ENCODE measurements around the gene SIGLEC14. TPM values are rescaled to one million over a fixed set of nuclear protein-coding genes. Genes with fewer than 3 reads are reported as not detected.
A peak's percentile ranks its signal among the peaks of the same experiment; 100 is the strongest.
"Not testable (repeated sequence)": the region's sequence is repeated elsewhere in the genome, so short reads cannot be mapped to it uniquely, and the experiment has no call there.

Gene SIGLEC14
- total RNA-seq, 1 donor: 28.4 TPM

GRCh38 chr19:51651216-51651846, 4.7 kb upstream of the SIGLEC14 start:
- H3K4me1 ChIP-seq (ENCODE audit: insufficient read depth, low read length): peaks cover 62% of the 10 kb centered on the region
- no peaks in the 10 kb centered on the region for H3K27me3 ChIP-seq (ENCODE audit: insufficient read depth, low read length)
- no peaks in the 10 kb centered on the region for H3K9me3 ChIP-seq (ENCODE audit: low read depth, low read length)
- H3K4me3 ChIP-seq (ENCODE audit: low read length): no peak overlapping the region

- no peaks in the 10 kb centered on the region for H3K27me3 ChIP-seq (ENCODE audit: insufficient read depth, low read length)
- no peaks in the 10 kb centered on the region for H3K9me3 ChIP-seq (ENCODE audit: low read depth, low read length)
- peaks cover 74% of the 10 kb centered on the region for H3K4me1 ChIP-seq (ENCODE audit: insufficient read depth, low read length)
- H3K4me3 ChIP-seq (ENCODE audit: low read length): no peak overlapping the region
Measured at GRCh38 chr19:51647318-51647717, 693 bp upstream of the SIGLEC14 start.

- no peaks in the 10 kb centered on the region for H3K9me3 ChIP-seq (ENCODE audit: low read depth, low read length)
- H3K4me1 ChIP-seq (ENCODE audit: insufficient read depth, low read length): peaks cover 69% of the 10 kb centered on the region
- H3K27me3 ChIP-seq (ENCODE audit: insufficient read depth, low read length): no peaks in the 10 kb centered on the region
- H3K4me3 ChIP-seq (ENCODE audit: low read length): peak overlapping the region; percentile 54
Measured at GRCh38 chr19:51644636-51645271, 1.9 kb downstream of the SIGLEC14 start.

- H3K4me3 ChIP-seq (ENCODE audit: low read length): no peak overlapping the region
- peaks cover 52% of the 10 kb centered on the region for H3K4me1 ChIP-seq (ENCODE audit: insufficient read depth, low read length)
- no peaks in the 10 kb centered on the region for H3K27me3 ChIP-seq (ENCODE audit: insufficient read depth, low read length)
- H3K9me3 ChIP-seq (ENCODE audit: low read depth, low read length): no peaks in the 10 kb centered on the region
Measured at GRCh38 chr19:51641648-51642047, 5.0 kb downstream of the SIGLEC14 start.

GRCh38 chr19:51640386-51640785, 6.2 kb downstream of the SIGLEC14 start:
- Histone ChIP-seq H3K4me3 (ENCODE audit: low read length) (no peak overlapping the region), H3K27me3 (ENCODE audit: insufficient read depth, low read length) (no peaks in the 10 kb centered on the region), H3K4me1 (ENCODE audit: insufficient read depth, low read length) (peaks cover 59% of the 10 kb centered on the region), H3K9me3 (ENCODE audit: low read depth, low read length) (no peaks in the 10 kb centered on the region)

- Histone ChIP-seq H3K9me3 (ENCODE audit: low read depth, low read length) (no peaks in the 10 kb centered on the region), H3K4me1 (ENCODE audit: insufficient read depth, low read length) (peaks cover 63% of the 10 kb centered on the region), H3K27me3 (ENCODE audit: insufficient read depth, low read length) (no peaks in the 10 kb centered on the region), H3K4me3 (ENCODE audit: low read length) (no peak overlapping the region)
Measured at GRCh38 chr19:51639916-51640315, 6.7 kb downstream of the SIGLEC14 start.

- Histone ChIP-seq H3K4me1 (ENCODE audit: insufficient read depth, low read length) (peaks cover 42% of the 10 kb centered on the region), H3K4me3 (ENCODE audit: low read length) (no peak overlapping the region), H3K27me3 (ENCODE audit: insufficient read depth, low read length) (no peaks in the 10 kb centered on the region), H3K9me3 (ENCODE audit: low read depth, low read length) (no peaks in the 10 kb centered on the region)
Measured at GRCh38 chr19:51637362-51637978, 9.2 kb downstream of the SIGLEC14 start.

- H3K9me3 ChIP-seq (ENCODE audit: low read depth, low read length): no peaks in the 10 kb centered on the region
- no peak overlapping the region for H3K4me3 ChIP-seq (ENCODE audit: low read length)
- H3K4me1 ChIP-seq (ENCODE audit: insufficient read depth, low read length): peaks cover 48% of the 10 kb centered on the region
- H3K27me3 ChIP-seq (ENCODE audit: insufficient read depth, low read length): no peaks in the 10 kb centered on the region
Measured at GRCh38 chr19:51632126-51632525, 14.5 kb downstream of the SIGLEC14 start.

GRCh38 chr19:51630315-51630714, 16.3 kb downstream of the SIGLEC14 start, which contains the start of gene SIGLEC5:
Gene SIGLEC5, minus strand, starts transcription at chr19:51630401. Its CDS starts 66 bp downstream, at chr19:51630335.
- Histone ChIP-seq H3K4me1 (ENCODE audit: insufficient read depth, low read length) (peaks cover 38% of the 10 kb centered on the region), H3K4me3 (ENCODE audit: low read length) (peak within 1 kb of the TSS; percentile 36)
- H3K9me3 ChIP-seq (ENCODE audit: low read depth, low read length); H3K27me3 ChIP-seq (ENCODE audit: insufficient read depth, low read length): not testable (repeated sequence)

- H3K4me3 ChIP-seq (ENCODE audit: low read length): peak overlapping the region; percentile 36
- H3K27me3 ChIP-seq (ENCODE audit: insufficient read depth, low read length): no peaks in the 10 kb centered on the region
- peaks cover 32% of the 10 kb centered on the region for H3K4me1 ChIP-seq (ENCODE audit: insufficient read depth, low read length)
- H3K9me3 ChIP-seq (ENCODE audit: low read depth, low read length): no peaks in the 10 kb centered on the region
Measured at GRCh38 chr19:51628153-51628939, 18.3 kb downstream of the SIGLEC14 start.

GRCh38 chr19:51627491-51628138, 19.0 kb downstream of the SIGLEC14 start:
- Histone ChIP-seq H3K9me3 (ENCODE audit: low read depth, low read length) (no peaks in the 10 kb centered on the region), H3K4me3 (ENCODE audit: low read length) (peak overlapping the region; percentile 36), H3K4me1 (ENCODE audit: insufficient read depth, low read length) (peaks cover 32% of the 10 kb centered on the region), H3K27me3 (ENCODE audit: insufficient read depth, low read length) (no peaks in the 10 kb centered on the region)

GRCh38 chr19:51626675-51627074, 19.9 kb downstream of the SIGLEC14 start:
- Histone ChIP-seq H3K9me3 (ENCODE audit: low read depth, low read length) (no peaks in the 10 kb centered on the region), H3K4me1 (ENCODE audit: insufficient read depth, low read length) (peaks cover 32% of the 10 kb centered on the region), H3K4me3 (ENCODE audit: low read length) (peak overlapping the region; percentile 36), H3K27me3 (ENCODE audit: insufficient read depth, low read length) (no peaks in the 10 kb centered on the region)

GRCh38 chr19:51621178-51621577, 25.4 kb downstream of the SIGLEC14 start:
- Histone ChIP-seq H3K4me1 (ENCODE audit: insufficient read depth, low read length) (peaks cover 13% of the 10 kb centered on the region), H3K9me3 (ENCODE audit: low read depth, low read length) (no peaks in the 10 kb centered on the region), H3K27me3 (ENCODE audit: insufficient read depth, low read length) (no peaks in the 10 kb centered on the region), H3K4me3 (ENCODE audit: low read length) (no peak overlapping the region)

- H3K27me3 ChIP-seq (ENCODE audit: insufficient read depth, low read length): no peaks in the 10 kb centered on the region
- no peak overlapping the region for H3K4me3 ChIP-seq (ENCODE audit: low read length)
- no peaks in the 10 kb centered on the region for H3K9me3 ChIP-seq (ENCODE audit: low read depth, low read length)
- peaks cover 7% of the 10 kb centered on the region for H3K4me1 ChIP-seq (ENCODE audit: insufficient read depth, low read length)
Measured at GRCh38 chr19:51615991-51616390, 30.6 kb downstream of the SIGLEC14 start.
